HCT116 (cell line): ENCODE measurements around the gene NEK11. TPM values are rescaled to one million over a fixed set of nuclear protein-coding genes. Genes with fewer than 3 reads are reported as not detected.

Experiments
- ATAC-seq: fragments of 200-7000 bp; cut with Tn5 transposase; 2 replicates; pipeline ENCODE4 v1.9.1; 2020; ENCODE audit warnings: mild to moderate bottlenecking, moderate library complexity
- BruUV-seq: library from RNA; stranded (reverse); fragments of 400-500 nt; replicated peaks from 2 replicates; lab custom pipeline; 2021; lab: Mats Ljungman, UMichigan
- CTCF ChIA-PET: fragments of 300-600 bp; sonication (Branson Sonifier 250); formaldehyde crosslinking; loops from one replicate; lab custom pipeline; 2021; ENCODE audit warnings: antibody characterized with exemption; lab: Charles Lee
- POLR2A ChIA-PET: fragments of 300-600, 350-600 bp; sonication (Branson Sonifier 250); formaldehyde crosslinking; loops from one replicate; lab custom pipeline; 2021; ENCODE audit warnings: antibody characterized with exemption; lab: Charles Lee
- RAD21 ChIA-PET, 2 experiments: fragments of 300-600 bp; sonication (Branson Sonifier 250); formaldehyde crosslinking; loops; one replicate each; lab custom pipeline; 2023; ENCODE audit warnings: low total read pairs in 2 of 2; ENCODE audit not compliant: uncharacterized antibody in 2 of 2, unreplicated experiment in 2 of 2, low non-redundant PET in 1 of 2; lab: Charles Lee
- DNase-seq: peaks from one replicate; pipeline ENCODE4 v3.0.0-alpha.2; 2010; ENCODE audit warnings: low read depth, low spot score
- H2AFZ ChIP-seq: fragments of 200-600 bp; shearing (Covaris generic), sonication (generic); 2 replicates; pipeline ENCODE4 v1.6.1; 2017; ENCODE audit warnings: low read depth, mixed run types, mixed read lengths, antibody characterized with exemption, low read length; ENCODE audit not compliant: poor library complexity, severe bottlenecking
- H3K27ac ChIP-seq: 2 replicates; pipeline ENCODE4 v1.5.1; 2012; ENCODE audit warnings: low read depth, low read length
- H3K27me3 ChIP-seq: fragments of 200-600 bp; sonication (generic); 2 replicates; pipeline ENCODE4 v1.6.1; 2016; ENCODE audit warnings: mixed run types, low read length, mixed read lengths; ENCODE audit not compliant: insufficient read depth
- H3K36me3 ChIP-seq, 2 experiments: fragments of 200-500 bp in 1 of 2; fragments of 200-600 bp in 1 of 2; sonication (Bioruptor generic) in 1 of 2; sonication (generic) in 1 of 2; 2 replicates each; pipeline versions ENCODE4 v1.5.1 to v1.6.1; 2014 to 2016; ENCODE audit warnings: low read length in 2 of 2, inconsistent platforms in 1 of 2, mixed read lengths in 1 of 2, mixed run types in 1 of 2; ENCODE audit not compliant: insufficient read depth in 2 of 2, control insufficient read depth in 1 of 2
- H3K4me1 ChIP-seq, 2 experiments: fragments of 200-600 bp in 1 of 2; sonication (generic) in 1 of 2; 2 replicates each; pipeline versions ENCODE4 v1.5.1 to v1.6.1; 2012 to 2017; ENCODE audit warnings: low read length in 2 of 2, inconsistent platforms in 1 of 2, mild to moderate bottlenecking in 1 of 2, mixed read lengths in 1 of 2, mixed run types in 1 of 2, moderate library complexity in 1 of 2; ENCODE audit not compliant: insufficient read depth in 2 of 2, control insufficient read depth in 1 of 2
- H3K4me2 ChIP-seq: fragments of 200-600 bp; sonication (generic); 2 replicates; pipeline ENCODE4 v1.6.1; 2017; ENCODE audit warnings: mixed run types, low read length, mixed read lengths
- H3K4me3 ChIP-seq, 2 experiments: fragments of 200-600 bp in 1 of 2; sonication (generic) in 1 of 2; replicated peaks in 1 of 2; 2 replicates each; pipeline ENCODE4 v1.5.1; 2011 to 2016; ENCODE audit warnings: low read length in 2 of 2, control low read depth in 1 of 2, low read depth in 1 of 2, mild to moderate bottlenecking in 1 of 2, mixed read lengths in 1 of 2, mixed run types in 1 of 2
- H3K79me2 ChIP-seq: fragments of 200-600 bp; sonication (generic); 2 replicates; pipeline ENCODE4 v1.6.1; 2017; ENCODE audit warnings: mild to moderate bottlenecking, mixed run types, low read length, moderate library complexity, mixed read lengths; ENCODE audit not compliant: insufficient read depth
- H3K9ac ChIP-seq: fragments of 200-600 bp; sonication (generic); 2 replicates; pipeline ENCODE4 v1.6.1; 2016; ENCODE audit warnings: low read length, mixed read lengths
- H3K9me2 ChIP-seq: fragments of 200-600 bp; sonication (generic), shearing (Covaris generic); 2 replicates; pipeline ENCODE4 v1.6.1; 2017; ENCODE audit warnings: mixed run types, mild to moderate bottlenecking, moderate library complexity; ENCODE audit not compliant: insufficient read depth
- H3K9me3 ChIP-seq, 2 experiments: fragments of 200-500 bp in 1 of 2; fragments of 200-600 bp in 1 of 2; sonication (Bioruptor generic) in 1 of 2; sonication (generic) in 1 of 2; 2 replicates each; pipeline ENCODE4 v1.6.1; 2014 to 2017; ENCODE audit warnings: low read length in 2 of 2, mixed read lengths in 2 of 2, inconsistent platforms in 1 of 2, low read depth in 1 of 2, mild to moderate bottlenecking in 1 of 2, mixed run types in 1 of 2, moderate library complexity in 1 of 2; ENCODE audit not compliant: control insufficient read depth in 1 of 2, insufficient read depth in 1 of 2
- H4K20me1 ChIP-seq: fragments of 200-600 bp; sonication (generic), shearing (Covaris generic); 2 replicates; pipeline ENCODE4 v1.6.1; 2017; ENCODE audit warnings: mixed run types, mild to moderate bottlenecking, moderate library complexity; ENCODE audit not compliant: insufficient read depth
- CEBPB ChIP-seq: IDR thresholded peaks from 2 replicates; pipeline ENCODE4 v1.6.1; 2012; ENCODE audit warnings: low read depth
- ELF1 ChIP-seq: IDR thresholded peaks from 2 replicates; pipeline ENCODE4 v1.6.1; 2012; ENCODE audit warnings: low read depth, borderline replicate concordance
- EZH2 ChIP-seq: fragments of 200-600 bp; sonication (generic); IDR thresholded peaks from 2 replicates; pipeline ENCODE4 v1.6.1; 2017; ENCODE audit warnings: antibody characterized with exemption, mixed run types
- MAX ChIP-seq: IDR thresholded peaks from 2 replicates; pipeline ENCODE4 v1.6.1; 2012
- RAD21 ChIP-seq: IDR thresholded peaks from 2 replicates; pipeline ENCODE4 v1.6.1; 2012; ENCODE audit warnings: low read depth, mild to moderate bottlenecking
- SIN3A ChIP-seq: IDR thresholded peaks from 2 replicates; pipeline ENCODE4 v1.6.1; 2012; ENCODE audit warnings: low read depth
- YY1 ChIP-seq: IDR thresholded peaks from 2 replicates; pipeline ENCODE4 v1.6.1; 2011; ENCODE audit warnings: low read length, low read depth, moderate library complexity, mild to moderate bottlenecking; ENCODE audit not compliant: insufficient replicate concordance; ENCODE audit errors: extremely low read depth
- intact Hi-C: fragments of 100-400 bp; cut with micrococcal nuclease; formaldehyde crosslinking; loops from 2 replicates; pipeline ENCODE4 v1.10.0; 2022
- total RNA-seq: library from RNA; stranded (reverse); gene quantifications from one replicate; pipeline ENCODE4 v1.2.1, GENCODE V29; 2021; ENCODE audit not compliant: unreplicated experiment
- TF ChIP-seq, protein P1 (sequence below), 3 experiments: fragments of 200-600 bp in 1 of 3; sonication (generic) in 1 of 3; IDR thresholded peaks in 2 of 3; conservative IDR thresholded peaks in 1 of 3; 2 replicates each; pipeline ENCODE4 v1.5.1; 2012 to 2017; ENCODE audit warnings: low read depth in 2 of 3, low read length in 2 of 3, antibody characterized with exemption in 1 of 3, borderline replicate concordance in 1 of 3, control low read depth in 1 of 3, mild to moderate bottlenecking in 1 of 3, mixed read lengths in 1 of 3, mixed run types in 1 of 3, moderate library complexity in 1 of 3; ENCODE audit not compliant: insufficient read depth in 1 of 3

NEK11 gene
- total RNA-seq, 1 experiment from 2014 or later: 3.1 TPM

DNA sequence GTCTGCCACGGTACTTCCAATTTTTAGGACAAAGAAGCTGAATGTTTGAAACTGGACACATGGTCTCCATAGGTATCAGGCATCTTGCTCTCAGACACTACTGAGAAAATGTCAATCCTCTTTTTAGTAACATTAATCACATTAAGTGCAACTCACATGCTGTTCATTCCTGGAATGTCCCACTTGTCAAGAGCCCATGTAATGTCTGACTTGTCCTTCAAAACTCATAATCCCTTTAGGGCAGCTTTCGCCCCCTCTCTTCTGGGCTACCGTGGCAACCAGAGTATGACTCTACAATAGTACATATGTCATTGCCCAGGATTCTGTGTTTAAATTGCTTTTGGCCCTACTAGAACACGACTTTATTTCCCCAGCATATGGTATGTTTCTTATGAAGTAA lies 367.2 kb downstream of the NEK11 start (continued):
- no peak for TF ChIP-seq ELF1
- TF ChIP-seq, protein P1, sequence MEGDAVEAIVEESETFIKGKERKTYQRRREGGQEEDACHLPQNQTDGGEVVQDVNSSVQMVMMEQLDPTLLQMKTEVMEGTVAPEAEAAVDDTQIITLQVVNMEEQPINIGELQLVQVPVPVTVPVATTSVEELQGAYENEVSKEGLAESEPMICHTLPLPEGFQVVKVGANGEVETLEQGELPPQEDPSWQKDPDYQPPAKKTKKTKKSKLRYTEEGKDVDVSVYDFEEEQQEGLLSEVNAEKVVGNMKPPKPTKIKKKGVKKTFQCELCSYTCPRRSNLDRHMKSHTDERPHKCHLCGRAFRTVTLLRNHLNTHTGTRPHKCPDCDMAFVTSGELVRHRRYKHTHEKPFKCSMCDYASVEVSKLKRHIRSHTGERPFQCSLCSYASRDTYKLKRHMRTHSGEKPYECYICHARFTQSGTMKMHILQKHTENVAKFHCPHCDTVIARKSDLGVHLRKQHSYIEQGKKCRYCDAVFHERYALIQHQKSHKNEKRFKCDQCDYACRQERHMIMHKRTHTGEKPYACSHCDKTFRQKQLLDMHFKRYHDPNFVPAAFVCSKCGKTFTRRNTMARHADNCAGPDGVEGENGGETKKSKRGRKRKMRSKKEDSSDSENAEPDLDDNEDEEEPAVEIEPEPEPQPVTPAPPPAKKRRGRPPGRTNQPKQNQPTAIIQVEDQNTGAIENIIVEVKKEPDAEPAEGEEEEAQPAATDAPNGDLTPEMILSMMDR (IDR thresholded peaks at IDR 0.05 in 2 of 3, conservative IDR thresholded peaks at IDR 0.05 in 1 of 3; ENCODE audit: borderline replicate concordance in 1 of 3, insufficient read depth in 1 of 3, low read depth in 2 of 3, low read length in 2 of 3): no peak
- no peak for TF ChIP-seq RAD21
- no peak for TF ChIP-seq SIN3A
- TF ChIP-seq YY1: no peak

DNA sequence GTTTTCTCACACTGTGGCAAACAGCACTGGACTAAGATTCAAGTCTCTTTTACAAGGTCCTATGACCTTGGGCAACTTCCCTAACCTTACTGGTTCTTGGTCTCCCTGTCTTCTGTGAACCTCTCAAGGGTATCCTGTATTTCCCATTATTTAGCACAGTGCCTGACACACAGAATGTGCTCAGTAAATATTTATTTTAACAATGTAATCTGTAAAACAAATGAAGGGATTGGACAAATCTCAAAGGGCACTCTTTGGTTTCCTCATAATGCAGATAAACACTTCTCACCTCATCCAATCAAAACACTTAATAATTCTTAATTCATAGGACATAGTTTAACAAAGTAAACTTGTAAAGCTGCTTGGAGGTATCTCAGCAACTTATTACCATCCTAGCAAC lies 367.7 kb downstream of the NEK11 start:
- H3K9ac ChIP-seq: no peak overlapping the region
- H4K20me1 ChIP-seq: no peaks in the 10 kb centered on the region
- no peak overlapping the region for H3K4me2 ChIP-seq
- DNase-seq (no peak), ATAC-seq (no peak)
- H3K36me3 ChIP-seq: no peaks in the 10 kb centered on the region
- no peak overlapping the region for H3K4me3 ChIP-seq
- no peaks in the 10 kb centered on the region for H3K9me3 ChIP-seq
- intact Hi-C loops: no loop called here
- TF ChIP-seq EZH2: no peak
- no peak for TF ChIP-seq MAX
- no peak for TF ChIP-seq CEBPB
- ChIA-PET POLR2A (no interaction called here), CTCF (no interaction called here), RAD21 (no interaction called here)
- H3K27ac ChIP-seq: no peak overlapping the region
- no peaks in the 10 kb centered on the region for H3K27me3 ChIP-seq
- H3K79me2 ChIP-seq: no peaks in the 10 kb centered on the region
- no peaks in the 10 kb centered on the region for H3K9me2 ChIP-seq
- no TSS peak for BruUV-seq
- H3K4me1 ChIP-seq: no peaks in the 10 kb centered on the region
- H2AFZ ChIP-seq: no peak overlapping the region
